Measurements from ENCODE around the gene COG4.
"Not testable (repeated sequence)": the region's sequence is repeated elsewhere in the genome, so short reads cannot be mapped to it uniquely, and the experiment has no call there.

Gene COG4

GRCh38 chr16:70454222-70455034 lies 68.9 kb downstream of the COG4 start, which contains the start of gene FCSK:
Gene FCSK, plus strand, starts transcription at chr16:70454595. Its CDS starts 8,596 bp downstream, at chr16:70463191.
- no peaks in the 10 kb centered on the region for H3K9me3 Mint-ChIP-seq
- H3K27ac Mint-ChIP-seq (ENCODE audit: low read depth) = peak within 1 kb of the TSS; percentile 49
- peak; percentile 60 to 64 for DNase-seq (ENCODE audit: low spot score in 2 of 2)
- peaks cover 18% of the 10 kb centered on the region for H3K4me1 Mint-ChIP-seq
- H3K36me3 Mint-ChIP-seq (ENCODE audit: insufficient read depth) = peaks cover 4% of the 10 kb centered on the region
- peak; percentile 89 for ATAC-seq (replicated peaks; ENCODE audit: extremely low read depth, poor library complexity, severe bottlenecking)
- no peaks in the 10 kb centered on the region for H3K27me3 Mint-ChIP-seq
- peak within 1 kb of the TSS; percentile 88 for H3K4me3 Mint-ChIP-seq

GRCh38 chr16:70453892-70454221 lies 69.5 kb downstream of the COG4 start:
- peak; percentile 6 for ATAC-seq (replicated peaks; ENCODE audit: extremely low read depth, poor library complexity, severe bottlenecking)
- Mint-ChIP-seq H3K9me3 (no peaks in the 10 kb centered on the region), H3K27me3 (no peaks in the 10 kb centered on the region), H3K27ac (ENCODE audit: low read depth) (peak overlapping the region; percentile 49), H3K4me3 (peak overlapping the region; percentile 88), H3K36me3 (ENCODE audit: insufficient read depth) (peaks cover 4% of the 10 kb centered on the region), H3K4me1 (peaks cover 18% of the 10 kb centered on the region)
- DNase-seq (ENCODE audit: low spot score in 2 of 2) = no peak

GRCh38 chr16:70453117-70453891 lies 70.0 kb downstream of the COG4 start:
- peak overlapping the region; percentile 88 for H3K4me3 Mint-ChIP-seq
- H3K36me3 Mint-ChIP-seq (ENCODE audit: insufficient read depth) = peaks cover 4% of the 10 kb centered on the region
- H3K4me1 Mint-ChIP-seq = peaks cover 18% of the 10 kb centered on the region
- H3K27ac Mint-ChIP-seq (ENCODE audit: low read depth) = peak overlapping the region; percentile 49
- H3K27me3 Mint-ChIP-seq = no peaks in the 10 kb centered on the region
- ATAC-seq (replicated peaks; ENCODE audit: extremely low read depth, poor library complexity, severe bottlenecking) (no peak), DNase-seq (ENCODE audit: low spot score in 2 of 2) (no peak)
- H3K9me3 Mint-ChIP-seq = no peaks in the 10 kb centered on the region

GRCh38 chr16:70451004-70451340 lies 72.4 kb downstream of the COG4 start:
- not testable (repeated sequence) for H3K27me3 Mint-ChIP-seq; ATAC-seq (replicated peaks; ENCODE audit: extremely low read depth, poor library complexity, severe bottlenecking); DNase-seq (ENCODE audit: low spot score in 2 of 2); H3K4me3 Mint-ChIP-seq; H3K27ac Mint-ChIP-seq (ENCODE audit: low read depth); H3K9me3 Mint-ChIP-seq; H3K36me3 Mint-ChIP-seq (ENCODE audit: insufficient read depth)
- peaks cover 12% of the 10 kb centered on the region for H3K4me1 Mint-ChIP-seq

GRCh38 chr16:70450142-70451003 lies 73.0 kb downstream of the COG4 start:
- H3K36me3 Mint-ChIP-seq (ENCODE audit: insufficient read depth); H3K27ac Mint-ChIP-seq (ENCODE audit: low read depth); ATAC-seq (replicated peaks; ENCODE audit: extremely low read depth, poor library complexity, severe bottlenecking); H3K4me3 Mint-ChIP-seq; H3K9me3 Mint-ChIP-seq; DNase-seq (ENCODE audit: low spot score in 2 of 2); H3K27me3 Mint-ChIP-seq: not testable (repeated sequence)
- peaks cover 12% of the 10 kb centered on the region for H3K4me1 Mint-ChIP-seq

GRCh38 chr16:70448075-70448474 lies 75.3 kb downstream of the COG4 start:
- H3K4me3 Mint-ChIP-seq = no peak overlapping the region
- DNase-seq (ENCODE audit: low spot score in 2 of 2) (no peak), ATAC-seq (replicated peaks; ENCODE audit: extremely low read depth, poor library complexity, severe bottlenecking) (no peak)
- no peaks in the 10 kb centered on the region for H3K9me3 Mint-ChIP-seq
- no peaks in the 10 kb centered on the region for H3K36me3 Mint-ChIP-seq (ENCODE audit: insufficient read depth)
- no peaks in the 10 kb centered on the region for H3K4me1 Mint-ChIP-seq
- H3K27ac Mint-ChIP-seq (ENCODE audit: low read depth) = no peak overlapping the region
- H3K27me3 Mint-ChIP-seq = no peaks in the 10 kb centered on the region

- H3K27me3 Mint-ChIP-seq = no peaks in the 10 kb centered on the region
- no peak overlapping the region for H3K4me3 Mint-ChIP-seq
Measured at GRCh38 chr16:70444249-70445063, 78.9 kb downstream of the COG4 start.

GRCh38 chr16:70442344-70442743 lies 81.0 kb downstream of the COG4 start:
- H3K9me3 Mint-ChIP-seq = no peaks in the 10 kb centered on the region
- H3K4me3 Mint-ChIP-seq = no peak overlapping the region
- peaks cover 4% of the 10 kb centered on the region for H3K36me3 Mint-ChIP-seq (ENCODE audit: insufficient read depth)
- H3K4me1 Mint-ChIP-seq = peaks cover 11% of the 10 kb centered on the region
- ATAC-seq (replicated peaks; ENCODE audit: extremely low read depth, poor library complexity, severe bottlenecking) = no peak
- no peaks in the 10 kb centered on the region for H3K27me3 Mint-ChIP-seq
- H3K27ac Mint-ChIP-seq (ENCODE audit: low read depth) = no peak overlapping the region
- DNase-seq (ENCODE audit: low spot score in 2 of 2) = no peak

More at GRCh38 chr16:70444249-70445063, 78.9 kb downstream of the COG4 start:
- Mint-ChIP-seq H3K9me3 (no peaks in the 10 kb centered on the region), H3K4me1 (no peaks in the 10 kb centered on the region), H3K27ac (ENCODE audit: low read depth) (no peak overlapping the region), H3K36me3 (ENCODE audit: insufficient read depth) (no peaks in the 10 kb centered on the region)
- no peak for DNase-seq (ENCODE audit: low spot score in 2 of 2)
- no peak for ATAC-seq (replicated peaks; ENCODE audit: extremely low read depth, poor library complexity, severe bottlenecking)

- no peak overlapping the region for H3K27ac Mint-ChIP-seq (ENCODE audit: low read depth)
- no peak for ATAC-seq (replicated peaks; ENCODE audit: extremely low read depth, poor library complexity, severe bottlenecking)
Measured at GRCh38 chr16:70441406-70441990, 81.9 kb downstream of the COG4 start.

GRCh38 chr16:70440009-70440692 lies 83.2 kb downstream of the COG4 start:
- Mint-ChIP-seq H3K27ac (ENCODE audit: low read depth) (no peak overlapping the region), H3K9me3 (no peaks in the 10 kb centered on the region), H3K4me1 (peaks cover 22% of the 10 kb centered on the region), H3K4me3 (peak overlapping the region; percentile 98), H3K36me3 (ENCODE audit: insufficient read depth) (peaks cover 4% of the 10 kb centered on the region), H3K27me3 (no peaks in the 10 kb centered on the region)
- DNase-seq (ENCODE audit: low spot score in 2 of 2) (no peak), ATAC-seq (replicated peaks; ENCODE audit: extremely low read depth, poor library complexity, severe bottlenecking) (no peak)

More at GRCh38 chr16:70441406-70441990, 81.9 kb downstream of the COG4 start:
- Mint-ChIP-seq H3K27me3 (no peaks in the 10 kb centered on the region), H3K9me3 (no peaks in the 10 kb centered on the region), H3K36me3 (ENCODE audit: insufficient read depth) (peaks cover 4% of the 10 kb centered on the region), H3K4me1 (peaks cover 19% of the 10 kb centered on the region), H3K4me3 (no peak overlapping the region)
- no peak for DNase-seq (ENCODE audit: low spot score in 2 of 2)

Measured in central memory CD8-positive, alpha-beta T cell (primary cell).